T-cell (primary cell): ENCODE measurements around the gene SYPL1. TPM values are rescaled to one million over a fixed set of nuclear protein-coding genes. Genes with fewer than 3 reads are reported as not detected.

Experiments
- ATAC-seq, 4 experiments: fragments of 200-7000 bp in 3 of 4; fragments of 150-1000 bp in 1 of 4; cut with Tn5 transposase; replicated peaks in 1 of 4; 1 replicate in 3 of 4; 2 replicates in 1 of 4; pipeline ENCODE4 v1.10.0; 2021; ENCODE audit warnings: moderate library complexity in 3 of 4, mild to moderate bottlenecking in 2 of 4, moderate number of reproducible peaks in 1 of 4
- CTCF ChIA-PET, 2 donors: fragments of 300-600 bp; sonication (Branson Sonifier 250); formaldehyde crosslinking; loops; one replicate each; lab custom pipeline; 2022; ENCODE audit warnings: antibody characterized with exemption in 2 of 2; lab: Charles Lee
- POLR2A ChIA-PET, 2 donors: fragments of 300-600 bp; sonication (Branson Sonifier 250); formaldehyde crosslinking; loops; one replicate each; lab custom pipeline; 2022; ENCODE audit warnings: antibody characterized with exemption in 2 of 2; lab: Charles Lee
- DNase-seq, 35 experiments: peaks; one replicate each; pipeline versions ENCODE4 v3.0.0 to v3.0.0-alpha.2; 2013 to 2023
- H3K27ac ChIP-seq: one replicate; pipeline ENCODE4 v1.5.1; 2013; ENCODE audit warnings: low read length
- H3K27me3 ChIP-seq, 2 experiments: replicated peaks in 1 of 2; 1 replicate in 1 of 2; 2 replicates in 1 of 2; pipeline versions ENCODE4 v1.6.1 to v1.7.0; 2013; ENCODE audit warnings: low read length in 1 of 2, mixed read lengths in 1 of 2; ENCODE audit not compliant: control insufficient read depth in 2 of 2, insufficient read depth in 2 of 2; ENCODE audit errors: extremely low read depth in 1 of 2
- H3K36me3 ChIP-seq, 2 donors: 1 replicate in 1 of 2; 2 replicates in 1 of 2; pipeline versions ENCODE4 v1.6.1 to v1.7.0; 2013; ENCODE audit warnings: low read length in 1 of 2; ENCODE audit not compliant: control insufficient read depth in 2 of 2, insufficient read depth in 1 of 2; ENCODE audit errors: extremely low read depth in 1 of 2
- H3K4me1 ChIP-seq, 2 experiments: 1 replicate in 1 of 2; 2 replicates in 1 of 2; pipeline versions ENCODE4 v1.6.1 to v1.7.0; 2013; ENCODE audit warnings: low read length in 2 of 2, mixed read lengths in 1 of 2; ENCODE audit not compliant: insufficient read depth in 2 of 2, control insufficient read depth in 1 of 2; ENCODE audit errors: extremely low read depth in 1 of 2
- H3K4me3 ChIP-seq, 2 donors: 1 replicate in 1 of 2; 2 replicates in 1 of 2; pipeline versions ENCODE4 v1.5.1 to v1.7.0; 2013; ENCODE audit warnings: mild to moderate bottlenecking in 2 of 2, low read length in 1 of 2, moderate library complexity in 1 of 2; ENCODE audit not compliant: control insufficient read depth in 1 of 2; ENCODE audit errors: extremely low read depth in 1 of 2
- H3K9me3 ChIP-seq: 2 replicates; pipeline ENCODE4 v1.7.0; 2013
- H3K27ac Mint-ChIP-seq, 2 donors: one replicate each; pipeline ENCODE4 v1.8.0; 2020 to 2021; ENCODE audit warnings: mild to moderate bottlenecking in 2 of 2, mixed read lengths in 2 of 2
- H3K27me3 Mint-ChIP-seq, 2 donors: one replicate each; pipeline ENCODE4 v1.8.0; 2021 to 2022; ENCODE audit warnings: mixed read lengths in 2 of 2
- H3K36me3 Mint-ChIP-seq: one replicate; pipeline ENCODE4 v1.8.0; 2021; ENCODE audit warnings: mixed read lengths
- H3K4me1 Mint-ChIP-seq, 3 donors: one replicate each; pipeline ENCODE4 v1.8.0; 2020 to 2022; ENCODE audit warnings: mixed read lengths in 3 of 3, mild to moderate bottlenecking in 1 of 3
- H3K4me3 Mint-ChIP-seq, 3 donors: one replicate each; pipeline ENCODE4 v1.8.0; 2020 to 2022; ENCODE audit warnings: mild to moderate bottlenecking in 3 of 3, mixed read lengths in 3 of 3, moderate library complexity in 3 of 3
- H3K9me3 Mint-ChIP-seq, 3 donors: one replicate each; pipeline ENCODE4 v1.8.0; 2020 to 2022; ENCODE audit warnings: mixed read lengths in 3 of 3
- WGBS: methylation state at CpG from one replicate; pipeline ENCODE4 v1.1.5; 2013; ENCODE audit warnings: missing lambda C conversion rate; ENCODE audit not compliant: insufficient coverage; 5-methylcytosine and 5-hydroxymethylcytosine counted together
- total RNA-seq, 35 experiments: library from RNA in 6 of 35; stranded (reverse) in 6 of 35; fragments of 120-200 nt in 1 of 35; gene quantifications; one replicate each; pipeline versions ENCODE4 v1.2.1 to v1.2.4 and lab custom pipeline; 2013 to 2026

SYPL1 gene
- total RNA-seq, 5 donors from 2014 or later (not counting 1 experiment from before 2014, with no cell fraction given) = 36.5 to 44.7 (median 42.6) TPM

DNA sequence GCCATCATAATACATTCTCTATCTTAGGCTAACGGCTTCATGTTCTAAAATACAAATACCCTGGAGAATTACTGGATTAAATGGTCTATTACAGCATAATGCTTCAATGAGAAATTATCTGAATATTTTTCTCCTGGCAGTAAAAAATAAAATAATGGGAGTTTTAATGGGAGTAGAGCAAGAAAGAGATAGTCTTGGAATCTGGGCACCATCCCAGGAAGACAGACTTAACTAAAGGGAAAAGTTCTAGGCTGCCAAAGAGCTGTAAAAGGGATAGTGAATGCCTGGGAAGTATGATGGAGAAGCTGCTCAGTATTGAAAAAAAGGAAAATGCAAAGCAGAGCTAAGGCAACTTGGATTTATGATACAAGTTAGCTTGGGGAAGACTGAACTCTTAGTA lies 12.1 kb upstream of the SYPL1 start:
- no peaks in the 10 kb centered on the region for H3K9me3 Mint-ChIP-seq
- Histone ChIP-seq H3K9me3 (no peaks in the 10 kb centered on the region), H3K36me3 (no peaks in the 10 kb centered on the region), H3K4me1 (peaks cover 0 to 2% of the 10 kb centered on the region in 2 experiments), H3K27ac (no peak overlapping the region), H3K27me3 (no peaks in the 10 kb centered on the region), H3K4me3 (no peak overlapping the region)
- no CpG with 5 or more reads among the region's 1 CpG for WGBS
- no peak overlapping the region for H3K4me3 Mint-ChIP-seq
- ATAC-seq (no peak), DNase-seq (no peak)
- peaks cover 18 to 30% (median 26%) of the 10 kb centered on the region in 3 donors for H3K4me1 Mint-ChIP-seq
- ChIA-PET POLR2A (interaction anchor here in 1 of 2 donors (0.5 kb wide), 1 partner anchor 1444 kb away, joined by 3 read pairs; no protein-coding TSS in a partner anchor), CTCF (interaction anchor here in 1 of 2 donors (0.6 kb wide), 1 partner anchor 1751 kb away, joined by 3 read pairs; no protein-coding TSS in a partner anchor)
- H3K27ac Mint-ChIP-seq = no peak overlapping the region
- H3K27me3 Mint-ChIP-seq = peaks cover 0 to 1% of the 10 kb centered on the region in 2 donors
- no peaks in the 10 kb centered on the region for H3K36me3 Mint-ChIP-seq

DNA sequence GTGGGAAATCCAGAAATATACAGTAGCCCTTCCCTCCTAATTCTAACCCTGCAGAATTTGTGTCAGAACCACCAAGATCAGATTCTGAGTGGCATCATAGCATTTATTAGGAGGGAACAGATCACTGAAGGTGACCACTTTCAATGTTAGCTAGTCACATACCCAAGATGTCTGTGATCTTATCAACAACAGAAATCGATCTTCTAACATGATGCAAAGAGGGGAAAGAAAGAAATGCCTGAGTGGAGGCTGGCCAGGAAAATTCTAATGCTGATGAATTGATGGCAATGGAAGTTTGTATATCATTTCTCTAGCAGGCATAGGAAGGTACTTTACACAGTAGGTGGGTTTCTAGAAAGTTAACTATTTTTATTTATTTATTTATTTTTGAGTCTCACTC lies 10.6 kb upstream of the SYPL1 start:
- Histone ChIP-seq H3K4me3 (no peak overlapping the region), H3K27me3 (no peaks in the 10 kb centered on the region), H3K36me3 (no peaks in the 10 kb centered on the region), H3K9me3 (no peaks in the 10 kb centered on the region), H3K27ac (no peak overlapping the region), H3K4me1 (peaks cover 0 to 2% of the 10 kb centered on the region in 2 experiments)
- ATAC-seq (no peak), DNase-seq (no peak)
- WGBS = no CpG with 5 or more reads among the region's 1 CpG
- H3K27me3 Mint-ChIP-seq = peaks cover 0 to 1% of the 10 kb centered on the region in 2 donors
- no peak overlapping the region for H3K4me3 Mint-ChIP-seq
- H3K9me3 Mint-ChIP-seq = no peaks in the 10 kb centered on the region
- H3K27ac Mint-ChIP-seq = no peak overlapping the region
- no peaks in the 10 kb centered on the region for H3K36me3 Mint-ChIP-seq
- peaks cover 19 to 30% (median 27%) of the 10 kb centered on the region in 3 donors for H3K4me1 Mint-ChIP-seq
- ChIA-PET POLR2A (no interaction called here), CTCF (no interaction called here)

DNA sequence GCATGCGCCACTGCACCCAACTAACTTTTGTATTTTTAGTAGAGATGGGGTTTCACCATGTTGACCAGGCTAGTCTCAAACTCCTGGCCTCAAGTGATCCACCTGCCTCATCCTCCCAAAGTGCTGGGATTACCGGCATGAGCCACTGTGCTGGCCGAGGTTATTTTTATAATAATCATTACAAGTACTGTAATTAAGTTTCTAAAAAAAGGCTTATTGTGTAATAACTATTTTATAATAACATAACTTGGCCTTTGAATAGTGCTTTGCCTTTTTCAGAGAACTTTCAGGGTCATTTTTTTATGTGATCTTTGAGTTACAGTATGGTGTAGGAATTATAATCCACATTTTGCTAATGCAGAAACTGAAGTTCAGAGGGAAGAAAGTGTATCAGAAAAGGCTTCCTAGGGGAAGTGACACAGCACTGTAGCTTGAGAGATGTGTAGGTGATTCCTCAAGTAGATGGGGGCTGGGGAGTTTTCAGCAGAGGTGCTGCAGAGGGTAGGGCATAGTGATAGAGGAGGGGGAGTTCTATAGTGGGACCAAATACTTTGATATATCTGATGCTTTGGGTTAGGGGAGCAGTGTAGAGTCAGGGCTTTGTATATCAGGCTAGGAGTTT lies 9.2 kb upstream of the SYPL1 start:
- Mint-ChIP-seq H3K4me1 (peaks cover 27 to 34% (median 32%) of the 10 kb centered on the region in 3 donors), H3K9me3 (no peaks in the 10 kb centered on the region), H3K27me3 (peaks cover 0 to 1% of the 10 kb centered on the region in 2 donors), H3K27ac (no peak overlapping the region), H3K36me3 (no peaks in the 10 kb centered on the region), H3K4me3 (no peak overlapping the region)
- no peaks in the 10 kb centered on the region for H3K27me3 ChIP-seq
- ATAC-seq = no peak
- H3K36me3 ChIP-seq = no peaks in the 10 kb centered on the region
- no peak for DNase-seq
- ChIA-PET POLR2A (no interaction called here), CTCF (no interaction called here)
- no peak overlapping the region for H3K4me3 ChIP-seq
- no peak overlapping the region for H3K27ac ChIP-seq
- no CpG with 5 or more reads among the region's 3 CpGs for WGBS
- no peaks in the 10 kb centered on the region for H3K9me3 ChIP-seq
- H3K4me1 ChIP-seq = no peaks in the 10 kb centered on the region

DNA sequence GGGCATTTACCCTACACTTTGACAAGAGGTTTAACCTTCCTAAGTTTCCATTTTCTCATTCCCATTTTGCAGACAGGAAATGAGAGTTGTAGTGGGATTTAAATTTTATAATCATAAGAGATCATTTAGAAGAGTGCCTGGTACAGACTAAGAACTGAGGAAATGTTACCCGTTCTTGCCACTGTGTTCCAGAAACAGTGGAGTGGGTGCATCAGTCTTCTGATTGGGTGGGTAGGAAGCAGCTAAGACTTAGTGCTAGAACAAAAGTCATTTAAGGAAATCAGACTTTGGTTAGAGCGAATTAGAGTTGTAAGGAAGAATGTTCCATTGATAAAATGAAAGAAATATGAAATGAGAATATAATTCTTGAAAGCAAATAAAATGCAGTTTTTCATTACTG lies 8.4 kb upstream of the SYPL1 start:
- H3K27ac ChIP-seq = no peak overlapping the region
- no peak overlapping the region for H3K4me3 ChIP-seq
- POLR2A ChIA-PET = no interaction called here
- H3K4me1 ChIP-seq = no peaks in the 10 kb centered on the region
- CTCF ChIA-PET = no interaction called here
- H3K27ac Mint-ChIP-seq = no peak overlapping the region
- H3K27me3 ChIP-seq = no peaks in the 10 kb centered on the region
- no peaks in the 10 kb centered on the region for H3K9me3 Mint-ChIP-seq
- H3K4me1 Mint-ChIP-seq = peaks cover 28 to 33% (median 33%) of the 10 kb centered on the region in 3 donors
- ATAC-seq (no peak), DNase-seq (no peak)
- H3K36me3 Mint-ChIP-seq = no peaks in the 10 kb centered on the region
- H3K9me3 ChIP-seq = no peaks in the 10 kb centered on the region
- no CpG with 5 or more reads among the region's 2 CpGs for WGBS
- no peak overlapping the region for H3K4me3 Mint-ChIP-seq
- peaks cover 0 to 1% of the 10 kb centered on the region in 2 donors for H3K27me3 Mint-ChIP-seq
- no peaks in the 10 kb centered on the region for H3K36me3 ChIP-seq

DNA sequence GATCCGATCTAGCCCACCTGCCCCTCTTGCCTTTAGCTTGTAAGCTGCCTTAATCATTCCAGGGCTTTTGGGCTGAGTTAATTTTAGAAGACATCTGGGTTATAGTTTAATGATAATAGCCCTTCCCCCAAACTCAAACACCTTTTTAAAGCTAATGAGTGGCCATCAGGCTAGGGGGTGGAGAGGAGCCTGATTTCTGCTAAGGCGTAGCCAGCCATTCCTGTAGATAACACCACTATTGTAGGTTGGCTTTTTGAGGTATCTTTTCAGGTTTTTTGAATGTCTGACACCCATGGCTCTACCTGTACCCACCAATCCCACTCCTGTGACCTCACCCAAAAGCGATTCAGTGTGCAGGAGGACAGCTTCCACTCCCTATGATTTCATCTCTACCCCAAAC lies 7.6 kb upstream of the SYPL1 start:
- ChIA-PET CTCF (interaction anchor here in 1 of 2 donors (0.7 kb wide), 2 partner anchors 24 to 269 kb away, joined by 5 to 8 read pairs; no protein-coding TSS in a partner anchor), POLR2A (interaction anchor here in 1 of 2 donors (0.5 to 0.6 kb wide), 2 partner anchors 215 to 1057 kb away, joined by 3 to 6 read pairs; no protein-coding TSS in a partner anchor)
- Histone ChIP-seq H3K4me3 (no peak overlapping the region), H3K27me3 (no peaks in the 10 kb centered on the region), H3K36me3 (no peaks in the 10 kb centered on the region), H3K27ac (no peak overlapping the region), H3K4me1 (peaks cover 1 to 2% of the 10 kb centered on the region in 2 experiments), H3K9me3 (no peaks in the 10 kb centered on the region)
- ATAC-seq (no peak), DNase-seq (no peak)
- WGBS = 94% methylated on average over 1 of the region's 3 CpGs
- Mint-ChIP-seq H3K36me3 (no peaks in the 10 kb centered on the region), H3K9me3 (no peaks in the 10 kb centered on the region), H3K4me1 (peaks cover 34 to 39% (median 36%) of the 10 kb centered on the region in 3 donors), H3K27me3 (peaks cover 0 to 1% of the 10 kb centered on the region in 2 donors), H3K27ac (no peak overlapping the region), H3K4me3 (no peak overlapping the region)

DNA sequence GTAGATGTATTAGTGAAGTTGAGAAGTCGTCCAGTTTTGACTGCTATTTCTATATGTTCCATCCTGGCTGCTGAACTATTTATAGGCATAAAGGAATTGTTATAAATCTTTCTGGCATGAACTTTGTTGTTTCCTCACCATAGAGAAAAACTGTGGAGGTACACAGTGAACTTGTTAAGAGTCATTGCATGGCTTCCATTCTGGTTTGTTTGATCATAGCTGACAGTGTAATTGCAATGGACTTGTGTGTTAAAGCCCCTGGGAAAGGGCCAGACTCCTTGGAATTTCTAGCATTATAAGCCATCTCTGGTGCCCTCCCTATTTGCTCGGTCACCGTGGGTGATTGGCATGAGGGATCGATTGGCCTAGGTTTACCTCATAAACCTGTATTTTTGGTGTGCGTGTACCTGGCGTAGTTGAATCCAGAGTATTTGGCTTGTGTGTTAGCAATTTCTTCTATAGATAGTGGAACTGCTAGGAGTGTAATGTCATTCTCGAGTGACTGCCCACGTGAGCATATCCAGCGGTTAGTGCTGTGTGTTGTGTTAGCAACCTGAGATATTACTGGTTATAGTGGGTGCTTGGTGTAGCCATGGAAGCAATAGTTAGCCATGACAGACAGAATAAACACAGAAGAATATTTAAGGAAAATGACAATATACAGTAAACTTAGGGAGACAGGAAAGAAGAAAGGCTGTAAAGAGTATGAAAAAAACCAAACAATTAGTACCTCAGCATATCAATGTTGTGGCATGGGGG lies 5.9 kb upstream of the SYPL1 start:
- no peak overlapping the region for H3K4me3 Mint-ChIP-seq
- ChIA-PET CTCF (no interaction called here), POLR2A (no interaction called here)
- Histone ChIP-seq H3K4me1 (peaks cover 10 to 14% of the 10 kb centered on the region in 2 experiments), H3K9me3 (no peaks in the 10 kb centered on the region), H3K27me3 (no peaks in the 10 kb centered on the region), H3K27ac (no peak overlapping the region), H3K4me3 (no peak overlapping the region), H3K36me3 (no peaks in the 10 kb centered on the region)
- no peak for DNase-seq
- no peak for ATAC-seq
- no peak overlapping the region for H3K27ac Mint-ChIP-seq
- 98% methylated on average over 6 of the region's 9 CpGs for WGBS
- no peaks in the 10 kb centered on the region for H3K9me3 Mint-ChIP-seq
- H3K36me3 Mint-ChIP-seq = no peaks in the 10 kb centered on the region
- peaks cover 49 to 52% (median 52%) of the 10 kb centered on the region in 3 donors for H3K4me1 Mint-ChIP-seq
- no peaks in the 10 kb centered on the region for H3K27me3 Mint-ChIP-seq
